GM23338 (cell line): ENCODE data around the gene HOXD8. TPM values are rescaled to one million over a fixed set of nuclear protein-coding genes. Genes with fewer than 3 reads are reported as not detected.

Source experiments
- ATAC-seq: fragments of 200-7000 bp; cut with Tn5 transposase; 3 replicates; pipeline ENCODE4 v1.9.1; 2020
- DNase-seq: peaks from one replicate; pipeline ENCODE4 v3.0.0-alpha.2; 2015; ENCODE audit warnings: low spot score
- H2AFZ ChIP-seq: fragments of 200-600 bp; sonication (generic); 2 replicates; pipeline ENCODE4 v1.8.0; 2016; ENCODE audit warnings: antibody characterized with exemption, mild to moderate bottlenecking, moderate library complexity
- H3F3A ChIP-seq: fragments of 200-600 bp; sonication (generic); replicated peaks from 2 replicates; pipeline ENCODE4 v1.8.0; 2017; ENCODE audit warnings: antibody characterized with exemption, mixed run types, low read depth
- H3K27ac ChIP-seq: fragments of 200-600 bp; sonication (generic); 2 replicates; pipeline ENCODE4 v1.6.1; 2016; ENCODE audit warnings: low read depth
- H3K27me3 ChIP-seq: fragments of 200-600 bp; sonication (generic); 2 replicates; pipeline ENCODE4 v1.8.0; 2016; ENCODE audit warnings: mild to moderate bottlenecking, mixed run types, moderate library complexity; ENCODE audit not compliant: insufficient read depth
- H3K36me3 ChIP-seq: fragments of 200-600 bp; sonication (generic); 2 replicates; pipeline ENCODE4 v1.8.0; 2016; ENCODE audit warnings: mild to moderate bottlenecking; ENCODE audit not compliant: insufficient read depth
- H3K4me1 ChIP-seq: fragments of 200-600 bp; sonication (generic); 2 replicates; pipeline ENCODE4 v1.8.0; 2016; ENCODE audit warnings: mild to moderate bottlenecking, moderate library complexity; ENCODE audit not compliant: insufficient read depth
- H3K4me2 ChIP-seq: fragments of 200-600 bp; sonication (generic); 2 replicates; pipeline ENCODE4 v1.7.1; 2017; ENCODE audit warnings: mixed run types
- H3K4me3 ChIP-seq: fragments of 200-600 bp; sonication (generic); 2 replicates; pipeline ENCODE4 v1.6.1; 2016; ENCODE audit warnings: mixed run types
- H3K79me2 ChIP-seq: fragments of 200-600 bp; sonication (generic); replicated peaks from 2 replicates; pipeline ENCODE4 v1.8.0; 2017; ENCODE audit warnings: mild to moderate bottlenecking; ENCODE audit not compliant: insufficient read depth
- H3K9me2 ChIP-seq: fragments of 200-600 bp; sonication (generic); 2 replicates; pipeline ENCODE4 v1.8.0; 2017; ENCODE audit not compliant: insufficient read depth
- H4K20me1 ChIP-seq: fragments of 200-600 bp; sonication (generic); replicated peaks from 2 replicates; pipeline ENCODE4 v1.8.0; 2017; ENCODE audit warnings: mild to moderate bottlenecking; ENCODE audit not compliant: insufficient read depth
- H3K27ac Mint-ChIP-seq: 2 replicates; pipeline ENCODE4 v1.8.0; 2020; ENCODE audit warnings: inconsistent platforms, mild to moderate bottlenecking, moderate library complexity, mixed read lengths
- H3K27me3 Mint-ChIP-seq: 3 replicates; pipeline ENCODE4 v1.8.0; 2022; ENCODE audit warnings: low read depth, mild to moderate bottlenecking, moderate library complexity, mixed read lengths, inconsistent platforms; ENCODE audit not compliant: insufficient read depth, poor library complexity
- H3K36me3 Mint-ChIP-seq: 3 replicates; pipeline ENCODE4 v1.8.0; 2021; ENCODE audit warnings: low read depth, mild to moderate bottlenecking, inconsistent platforms, moderate library complexity, mixed read lengths
- H3K4me1 Mint-ChIP-seq: 3 replicates; pipeline ENCODE4 v1.8.0; 2020; ENCODE audit warnings: mild to moderate bottlenecking, inconsistent platforms, mixed read lengths
- H3K4me3 Mint-ChIP-seq: 3 replicates; pipeline ENCODE4 v1.8.0; 2021; ENCODE audit warnings: moderate library complexity, mild to moderate bottlenecking, inconsistent platforms, mixed read lengths
- H3K9me3 Mint-ChIP-seq: 3 replicates; pipeline ENCODE4 v1.8.0; 2020; ENCODE audit warnings: moderate library complexity, mild to moderate bottlenecking, inconsistent platforms, mixed read lengths
- EZH2 ChIP-seq: fragments of 200-600 bp; sonication (generic); IDR thresholded peaks from one replicate; pipeline ENCODE4 v1.8.0; 2017; ENCODE audit warnings: antibody characterized with exemption, mild to moderate bottlenecking, low read depth; ENCODE audit not compliant: unreplicated experiment
- EZH2phosphoT487 ChIP-seq: fragments of 200-600 bp; sonication (generic); IDR thresholded peaks from one replicate; pipeline ENCODE4 v1.8.1; 2018; ENCODE audit warnings: antibody characterized with exemption; ENCODE audit not compliant: unreplicated experiment
- JUNB ChIP-seq: IDR thresholded peaks from one replicate; pipeline ENCODE4 v1.6.1; 2016; ENCODE audit warnings: antibody characterized with exemption; ENCODE audit not compliant: unreplicated experiment
- POLR2AphosphoS5 ChIP-seq: IDR thresholded peaks from 2 replicates; pipeline ENCODE4 v1.6.1; 2016; ENCODE audit warnings: antibody characterized with exemption, low read depth
- REST ChIP-seq: IDR thresholded peaks from one replicate; pipeline ENCODE4 v1.6.1; 2018; ENCODE audit warnings: antibody characterized with exemption; ENCODE audit not compliant: unreplicated experiment
- STAT1 ChIP-seq: IDR thresholded peaks from one replicate; pipeline ENCODE4 v1.6.1; 2016; ENCODE audit warnings: antibody characterized with exemption; ENCODE audit not compliant: unreplicated experiment
- ZNF114 ChIP-seq: fragments of 250-450 bp; sonication (Bioruptor Pico); IDR thresholded peaks from 2 replicates; pipeline ENCODE4 v1.5.0; 2020; ENCODE audit warnings: mild to moderate bottlenecking, moderate library complexity
- ZNF331 ChIP-seq: fragments of 250-450 bp; sonication (Bioruptor Pico); IDR thresholded peaks from 2 replicates; pipeline ENCODE4 v1.5.0; 2020; ENCODE audit warnings: low read depth, mild to moderate bottlenecking, moderate library complexity
- ZNF462 ChIP-seq: fragments of 250-450 bp; sonication (Bioruptor Pico); IDR thresholded peaks from 2 replicates; pipeline ENCODE4 v1.5.0; 2020; ENCODE audit warnings: mild to moderate bottlenecking, moderate library complexity
- polyA plus RNA-seq: library from polyadenylated mRNA; unstranded; fragments of >200 nt; fragmentation: Nextera tagmentation; extraction: Ambion mirVana; gene quantifications from 2 replicates; pipeline ENCODE4 v1.2.1, GENCODE V29; 2016
- total RNA-seq: library from RNA; depleted of rRNA; stranded (reverse); fragments of >200 nt; shearing (Covaris generic); gene quantifications from 2 replicates; pipeline ENCODE4 v1.2.3, GENCODE V29; 2014

The HOXD8 gene
- total and polyA plus RNA-seq, 2 experiments from 2014 or later = not detected

- Histone ChIP-seq H2AFZ (no peak overlapping the region; the same call in 1 of the 2 replicates), H3K27me3 (peaks cover 100% of the 10 kb centered on the region), H3K79me2 (no peaks in the 10 kb centered on the region), H3K4me2 (peak overlapping the region; percentile 83), H3K4me3 (peak overlapping the region; percentile 58), H3K27ac (no peak overlapping the region), H4K20me1 (peaks cover 63% of the 10 kb centered on the region), H3F3A (peaks cover 57% of the 10 kb centered on the region), H3K4me1 (peaks cover 42% of the 10 kb centered on the region), H3K9me2 (no peaks in the 10 kb centered on the region), H3K36me3 (no peaks in the 10 kb centered on the region)
- Mint-ChIP-seq H3K4me3 (peak overlapping the region; percentile 49), H3K4me1 (peaks cover 24% of the 10 kb centered on the region), H3K36me3 (no peaks in the 10 kb centered on the region; the same call in 2 of the 3 replicates), H3K27ac (no peak overlapping the region), H3K9me3 (peaks cover 3% of the 10 kb centered on the region; the same call in 1 of the 3 replicates), H3K27me3 (peaks cover 98% of the 10 kb centered on the region)
- TF ChIP-seq EZH2 (peak; percentile 52), STAT1 (no peak), POLR2AphosphoS5 (no peak)
- ATAC-seq (no peak), DNase-seq (no peak)
These were observed 7.7 kb downstream of the HOXD8 start for GRCh38 chr2:176137252-176137580.

GRCh38 chr2:176137906-176138305 is 8.4 kb downstream of the HOXD8 start:
- no peak overlapping the region for H3K4me3 Mint-ChIP-seq
- no peak overlapping the region for H3K27ac ChIP-seq

More at GRCh38 chr2:176137906-176138305, 8.4 kb downstream of the HOXD8 start:
- Histone ChIP-seq H3K36me3 (no peaks in the 10 kb centered on the region), H3K4me2 (no peak overlapping the region), H3K4me1 (peaks cover 38% of the 10 kb centered on the region), H3F3A (peaks cover 50% of the 10 kb centered on the region), H3K79me2 (no peaks in the 10 kb centered on the region), H3K9me2 (no peaks in the 10 kb centered on the region), H4K20me1 (peaks cover 57% of the 10 kb centered on the region), H3K27me3 (peaks cover 100% of the 10 kb centered on the region), H2AFZ (no peak overlapping the region), H3K4me3 (no peak overlapping the region)
- H3K9me3 Mint-ChIP-seq = peaks cover 3% of the 10 kb centered on the region; the same call in 1 of the 3 replicates
- TF ChIP-seq STAT1 = no peak
- no peak for TF ChIP-seq ZNF114
- no peak for TF ChIP-seq JUNB
- TF ChIP-seq EZH2 = peak; percentile 49
- TF ChIP-seq ZNF331 (CRISPR knock-in tag) = no peak
- TF ChIP-seq ZNF462 = no peak
- no peak for TF ChIP-seq POLR2AphosphoS5
- TF ChIP-seq EZH2phosphoT487 = peak; percentile 27
- TF ChIP-seq REST = no peak
- H3K27me3 Mint-ChIP-seq = peaks cover 98% of the 10 kb centered on the region
- peaks cover 22% of the 10 kb centered on the region for H3K4me1 Mint-ChIP-seq
- no peak for ATAC-seq
- no peak overlapping the region for H3K27ac Mint-ChIP-seq
- H3K36me3 Mint-ChIP-seq = no peaks in the 10 kb centered on the region; the same call in 2 of the 3 replicates
- no peak for DNase-seq
